ENCODE measurements around the gene EFHC2.

DNA sequence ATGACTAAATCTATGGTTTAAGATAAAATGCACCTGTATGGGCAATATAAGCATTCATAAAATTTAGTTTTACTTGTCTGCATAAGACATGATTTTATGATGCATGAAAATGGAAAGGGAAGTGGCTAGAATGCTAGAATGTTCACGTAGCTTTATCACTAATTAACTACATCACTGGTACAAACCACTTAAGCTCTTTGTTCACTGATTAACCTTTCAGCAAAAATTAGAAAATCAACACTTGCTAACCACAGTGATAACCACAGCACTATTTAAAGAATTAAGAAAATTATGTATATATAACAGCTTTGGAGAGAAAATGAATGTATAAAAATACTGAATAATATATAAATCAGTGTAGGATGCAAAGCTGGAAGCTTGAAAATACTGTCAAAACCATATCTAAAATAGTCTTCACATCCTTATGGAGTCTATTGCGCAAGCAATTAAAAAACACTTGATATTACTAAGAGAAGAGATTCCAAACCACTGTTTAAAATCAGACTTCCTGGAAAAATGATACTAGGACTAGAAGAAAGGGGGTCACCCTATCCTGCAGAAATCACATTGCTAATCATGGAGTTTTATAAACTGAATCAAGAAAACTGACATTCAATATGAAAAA is 51.9 kb downstream of the EFHC2 start:
- TF ChIP-seq, protein P1, sequence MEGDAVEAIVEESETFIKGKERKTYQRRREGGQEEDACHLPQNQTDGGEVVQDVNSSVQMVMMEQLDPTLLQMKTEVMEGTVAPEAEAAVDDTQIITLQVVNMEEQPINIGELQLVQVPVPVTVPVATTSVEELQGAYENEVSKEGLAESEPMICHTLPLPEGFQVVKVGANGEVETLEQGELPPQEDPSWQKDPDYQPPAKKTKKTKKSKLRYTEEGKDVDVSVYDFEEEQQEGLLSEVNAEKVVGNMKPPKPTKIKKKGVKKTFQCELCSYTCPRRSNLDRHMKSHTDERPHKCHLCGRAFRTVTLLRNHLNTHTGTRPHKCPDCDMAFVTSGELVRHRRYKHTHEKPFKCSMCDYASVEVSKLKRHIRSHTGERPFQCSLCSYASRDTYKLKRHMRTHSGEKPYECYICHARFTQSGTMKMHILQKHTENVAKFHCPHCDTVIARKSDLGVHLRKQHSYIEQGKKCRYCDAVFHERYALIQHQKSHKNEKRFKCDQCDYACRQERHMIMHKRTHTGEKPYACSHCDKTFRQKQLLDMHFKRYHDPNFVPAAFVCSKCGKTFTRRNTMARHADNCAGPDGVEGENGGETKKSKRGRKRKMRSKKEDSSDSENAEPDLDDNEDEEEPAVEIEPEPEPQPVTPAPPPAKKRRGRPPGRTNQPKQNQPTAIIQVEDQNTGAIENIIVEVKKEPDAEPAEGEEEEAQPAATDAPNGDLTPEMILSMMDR (IDR thresholded peaks at IDR 0.05) = no peak
- TF ChIP-seq POLR2A (IDR thresholded peaks at IDR 0.05) = no peak
